GM12874 (cell line): ENCODE measurements around the gene GREB1.

Source experiments
- CTCF ChIP-seq: IDR thresholded peaks from 2 replicates; pipeline ENCODE4 v1.5.1; 2011; ENCODE audit warnings: low read depth, mild to moderate bottlenecking, control low read depth, low read length, moderate library complexity; ENCODE audit not compliant: insufficient read depth

GREB1 gene

DNA sequence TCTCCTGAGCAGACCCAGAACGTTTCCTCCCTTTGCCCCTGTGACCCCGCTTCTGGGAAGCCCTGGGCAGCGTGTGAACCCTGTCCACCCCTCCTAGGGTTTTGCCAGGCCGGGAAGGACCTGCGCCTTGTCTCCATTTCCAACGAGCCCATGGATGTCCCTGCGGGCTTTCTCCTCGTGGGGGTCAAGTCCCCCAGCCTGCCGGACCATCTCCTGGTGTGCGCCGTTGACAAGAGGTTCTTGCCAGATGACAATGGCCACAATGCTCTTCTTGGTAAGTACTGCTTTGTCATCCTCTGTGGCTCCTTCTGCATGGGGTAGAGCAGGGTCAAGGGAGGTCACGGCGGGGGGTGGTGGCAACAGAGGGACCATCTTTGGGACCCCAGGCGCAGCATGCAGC is 32.5 kb downstream of the GREB1 start:
- no peak for TF ChIP-seq CTCF

DNA sequence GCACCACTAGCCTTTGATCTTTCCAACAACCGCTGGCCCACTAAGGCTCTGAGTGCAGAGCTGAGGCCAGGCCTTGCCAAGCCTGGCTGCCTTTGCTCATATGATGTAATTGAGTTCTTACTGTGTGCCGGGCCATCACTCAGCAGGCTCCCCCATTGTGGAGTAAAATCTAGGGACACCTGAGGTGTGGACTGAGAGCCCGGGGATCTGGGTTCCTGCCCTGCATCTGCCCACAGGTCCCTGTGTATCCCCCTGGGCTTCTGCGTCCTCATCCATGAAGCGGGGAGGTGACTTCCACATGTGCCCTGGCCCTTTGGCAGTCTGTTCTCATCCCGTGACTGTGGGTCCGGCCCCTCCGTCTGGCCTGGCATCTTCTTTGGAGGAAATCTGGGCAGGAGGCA is 33.8 kb downstream of the GREB1 start:
- TF ChIP-seq CTCF = no peak

DNA sequence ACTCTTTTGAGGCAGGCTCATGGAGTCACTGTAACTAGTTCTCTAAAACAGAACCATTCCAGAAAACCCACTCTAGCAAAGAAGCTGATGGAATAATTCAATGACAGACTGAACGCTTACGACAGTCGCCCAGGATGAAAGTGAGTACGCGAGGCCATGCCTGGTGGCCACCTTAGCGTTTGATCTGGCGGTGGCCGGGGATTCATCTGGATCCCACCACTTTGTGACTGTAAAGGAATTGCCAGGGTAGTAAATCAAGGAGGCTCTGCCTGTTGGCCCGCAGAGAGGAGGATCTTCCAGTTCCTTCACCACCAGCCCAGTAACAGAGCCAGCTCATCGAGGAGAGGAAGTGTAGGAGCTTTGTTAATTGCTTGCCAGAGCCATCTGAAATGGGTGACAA is 34.6 kb downstream of the GREB1 start:
- no peak for TF ChIP-seq CTCF

- no peak for TF ChIP-seq CTCF
Observed at GRCh38 chr2:11569636-11570035, 35.8 kb downstream of the GREB1 start.

- TF ChIP-seq CTCF = no peak
Observed at GRCh38 chr2:11571170-11571569, 37.3 kb downstream of the GREB1 start.

DNA sequence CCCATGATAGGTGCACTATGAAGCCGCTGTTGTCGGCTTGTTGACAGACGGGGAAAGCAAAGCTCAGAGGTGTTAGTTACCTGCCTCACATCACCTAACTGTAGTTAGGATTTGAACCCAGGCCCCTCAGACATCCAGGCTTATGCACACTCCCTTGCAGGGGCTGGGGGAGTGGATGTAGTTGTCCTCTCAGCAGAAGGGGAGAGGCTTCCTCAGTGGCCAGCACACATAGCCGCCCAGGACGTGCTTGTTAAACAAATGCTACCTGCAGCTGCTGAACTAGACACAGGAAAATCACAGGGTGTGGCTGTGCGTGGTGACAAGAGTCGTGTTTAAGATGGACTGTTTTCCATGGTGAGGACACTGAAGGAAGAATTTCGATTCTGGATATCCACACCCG is 39.2 kb downstream of the GREB1 start:
- TF ChIP-seq CTCF = no peak

DNA sequence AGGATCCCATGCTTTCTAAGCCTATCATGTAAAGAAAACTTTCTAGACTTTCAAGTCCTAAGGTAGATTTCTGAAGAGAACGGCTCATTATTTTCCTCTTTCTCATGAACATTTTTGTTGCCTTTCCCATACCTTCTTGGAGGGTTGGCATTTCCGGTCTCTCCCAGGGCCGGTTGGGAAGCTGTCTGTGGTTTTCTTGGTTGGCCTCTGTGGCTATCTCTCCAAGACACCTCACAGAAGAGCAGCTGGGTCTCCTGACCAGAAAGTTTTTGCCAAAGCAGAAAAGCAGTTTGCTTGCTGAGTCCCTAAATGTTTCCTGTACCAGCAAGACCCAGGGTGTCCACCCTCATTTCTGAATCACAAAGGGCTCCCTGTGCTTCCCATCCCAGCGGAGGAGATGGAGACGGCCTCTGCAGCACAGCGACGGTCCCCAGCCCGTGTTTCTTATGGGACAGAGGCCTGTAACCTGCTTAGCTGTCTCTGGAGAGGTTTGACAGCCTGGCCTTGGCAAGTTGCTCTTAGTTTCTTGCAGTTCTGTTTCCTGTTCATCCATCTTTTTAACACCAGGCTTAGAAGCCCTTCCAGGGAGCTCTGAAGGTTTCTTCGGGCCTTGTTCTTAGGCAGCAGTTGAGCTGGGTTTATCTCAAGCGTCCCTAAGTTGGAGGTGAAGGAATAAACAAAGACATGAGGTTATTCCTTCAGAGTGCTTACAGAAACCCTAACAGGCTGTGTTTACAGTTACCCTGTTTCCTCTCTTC is 39.8 kb downstream of the GREB1 start:
- no peak for TF ChIP-seq CTCF
